ENCODE measurements around the gene UGT1A6. TPM values are rescaled to one million over a fixed set of nuclear protein-coding genes. Genes with fewer than 3 reads are reported as not detected.

UGT1A6 gene
- total RNA-seq, 2 donors from 2014 or later: 4.4 to 5.5 TPM

DNA sequence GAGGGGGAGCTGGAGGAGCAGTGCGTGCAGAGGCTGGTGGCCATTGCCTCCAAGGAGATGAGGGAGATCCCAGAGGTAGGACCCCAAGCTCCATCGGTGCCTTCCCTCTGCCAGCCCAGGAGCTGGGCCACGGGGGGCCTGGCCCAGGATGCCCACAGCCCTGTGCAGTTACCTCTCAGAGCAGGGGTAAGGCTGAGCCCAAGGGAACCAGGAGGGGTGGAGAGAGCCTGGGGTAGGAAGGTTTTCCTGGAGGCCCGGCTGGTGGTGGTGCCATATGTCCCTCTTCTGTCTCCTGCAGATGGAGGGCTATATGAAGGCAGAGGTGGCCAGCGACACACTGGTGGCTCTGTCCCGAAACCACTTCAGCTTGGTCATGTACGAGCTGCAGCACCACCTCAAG, 96.9 kb downstream of the UGT1A6 start:
- no peaks in the 10 kb centered on the region for H3K9me3 ChIP-seq
- no peaks in the 10 kb centered on the region for H3K27me3 ChIP-seq
- H3K4me3 ChIP-seq: no peak overlapping the region
- TF ChIP-seq, protein P1, sequence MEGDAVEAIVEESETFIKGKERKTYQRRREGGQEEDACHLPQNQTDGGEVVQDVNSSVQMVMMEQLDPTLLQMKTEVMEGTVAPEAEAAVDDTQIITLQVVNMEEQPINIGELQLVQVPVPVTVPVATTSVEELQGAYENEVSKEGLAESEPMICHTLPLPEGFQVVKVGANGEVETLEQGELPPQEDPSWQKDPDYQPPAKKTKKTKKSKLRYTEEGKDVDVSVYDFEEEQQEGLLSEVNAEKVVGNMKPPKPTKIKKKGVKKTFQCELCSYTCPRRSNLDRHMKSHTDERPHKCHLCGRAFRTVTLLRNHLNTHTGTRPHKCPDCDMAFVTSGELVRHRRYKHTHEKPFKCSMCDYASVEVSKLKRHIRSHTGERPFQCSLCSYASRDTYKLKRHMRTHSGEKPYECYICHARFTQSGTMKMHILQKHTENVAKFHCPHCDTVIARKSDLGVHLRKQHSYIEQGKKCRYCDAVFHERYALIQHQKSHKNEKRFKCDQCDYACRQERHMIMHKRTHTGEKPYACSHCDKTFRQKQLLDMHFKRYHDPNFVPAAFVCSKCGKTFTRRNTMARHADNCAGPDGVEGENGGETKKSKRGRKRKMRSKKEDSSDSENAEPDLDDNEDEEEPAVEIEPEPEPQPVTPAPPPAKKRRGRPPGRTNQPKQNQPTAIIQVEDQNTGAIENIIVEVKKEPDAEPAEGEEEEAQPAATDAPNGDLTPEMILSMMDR (IDR thresholded peaks at IDR 0.05): no peak
- no peak overlapping the region for H3K27ac ChIP-seq
- intact Hi-C loops (cut with DNase I): no loop called here
- no peaks in the 10 kb centered on the region for H3K36me3 ChIP-seq
- DNase-seq: peak; percentile 9
- no peaks in the 10 kb centered on the region for H3K4me1 ChIP-seq
- no peak overlapping the region for H3K9ac ChIP-seq (ENCODE audit: low read depth in 2 of 2, low read length in 2 of 2)

DNA sequence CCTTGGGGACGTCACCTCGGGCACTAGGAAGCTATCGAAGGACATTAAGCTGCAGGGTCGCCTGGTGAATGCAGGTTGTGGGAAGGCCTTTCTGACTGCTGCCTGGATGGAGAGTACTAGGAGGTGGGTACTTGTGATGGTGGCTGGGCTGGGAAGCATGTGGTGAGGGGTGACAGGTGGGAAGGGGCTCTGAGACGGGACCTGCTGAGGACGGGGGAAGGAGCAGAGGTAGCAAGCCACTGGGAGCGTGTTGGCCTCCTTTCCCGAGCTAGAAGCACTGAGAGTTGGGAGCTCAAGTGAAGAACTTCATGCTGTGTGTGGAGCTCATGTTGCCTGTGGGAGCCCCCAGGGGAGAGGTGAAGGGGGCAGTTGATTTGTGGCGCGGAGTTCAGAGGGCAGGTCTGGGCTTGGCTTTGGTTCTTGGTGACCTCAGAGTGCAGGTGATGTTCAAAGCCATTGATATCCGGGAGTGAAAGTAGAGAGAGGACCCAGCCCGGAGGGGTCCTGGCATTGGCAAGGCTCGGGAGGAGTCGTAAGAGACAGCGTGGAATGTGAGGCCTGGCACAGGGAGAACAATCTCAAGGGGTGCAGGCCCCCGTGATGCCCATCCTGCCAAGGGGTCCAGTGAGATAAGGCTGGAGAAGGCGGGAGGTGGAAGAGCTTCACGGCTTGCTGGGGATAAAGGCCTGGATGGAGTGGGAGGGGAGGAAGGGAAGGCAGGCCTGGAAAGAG, 98.6 kb downstream of the UGT1A6 start:
- intact Hi-C loops (cut with DNase I): no loop called here
- Histone ChIP-seq H3K4me1 (no peaks in the 10 kb centered on the region), H3K9me3 (no peaks in the 10 kb centered on the region), H3K36me3 (no peaks in the 10 kb centered on the region), H3K27me3 (no peaks in the 10 kb centered on the region), H3K9ac (ENCODE audit: low read depth in 2 of 2, low read length in 2 of 2) (no peak overlapping the region), H3K4me3 (no peak overlapping the region), H3K27ac (no peak overlapping the region)
- TF ChIP-seq, protein P1 (IDR thresholded peaks at IDR 0.05): no peak
- no peak for DNase-seq

DNA sequence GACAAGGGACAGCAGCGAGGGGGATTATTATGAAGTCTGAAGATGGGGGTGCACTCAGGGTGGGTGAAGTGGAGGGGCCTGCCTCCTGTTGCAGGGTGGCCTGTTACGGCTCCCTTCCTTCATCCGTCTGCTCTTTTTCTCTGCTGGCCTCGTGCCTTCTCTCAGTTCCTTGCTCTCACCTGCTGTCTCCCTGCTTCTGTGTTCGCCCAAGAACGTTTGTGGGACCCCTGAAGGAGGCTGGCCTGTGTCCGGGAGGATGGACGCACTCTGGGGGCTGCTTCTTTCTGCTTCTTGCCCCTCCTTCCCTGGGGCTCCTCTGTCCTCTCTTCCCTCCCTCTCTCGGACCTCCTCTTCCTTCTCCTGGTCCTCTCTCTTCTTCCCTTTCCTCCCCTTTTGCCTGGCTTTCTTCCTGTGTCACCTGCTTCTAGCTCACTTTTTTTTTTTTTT, 99.2 kb downstream of the UGT1A6 start:
- TF ChIP-seq, protein P1 (IDR thresholded peaks at IDR 0.05): no peak
- H3K9ac ChIP-seq (ENCODE audit: low read depth in 2 of 2, low read length in 2 of 2): no peak overlapping the region
- no peak overlapping the region for H3K4me3 ChIP-seq
- H3K9me3 ChIP-seq: no peaks in the 10 kb centered on the region
- no peaks in the 10 kb centered on the region for H3K27me3 ChIP-seq
- DNase-seq: no peak
- no peaks in the 10 kb centered on the region for H3K4me1 ChIP-seq
- H3K36me3 ChIP-seq: no peaks in the 10 kb centered on the region
- intact Hi-C loops (cut with DNase I): no loop called here
- H3K27ac ChIP-seq: no peak overlapping the region

DNA sequence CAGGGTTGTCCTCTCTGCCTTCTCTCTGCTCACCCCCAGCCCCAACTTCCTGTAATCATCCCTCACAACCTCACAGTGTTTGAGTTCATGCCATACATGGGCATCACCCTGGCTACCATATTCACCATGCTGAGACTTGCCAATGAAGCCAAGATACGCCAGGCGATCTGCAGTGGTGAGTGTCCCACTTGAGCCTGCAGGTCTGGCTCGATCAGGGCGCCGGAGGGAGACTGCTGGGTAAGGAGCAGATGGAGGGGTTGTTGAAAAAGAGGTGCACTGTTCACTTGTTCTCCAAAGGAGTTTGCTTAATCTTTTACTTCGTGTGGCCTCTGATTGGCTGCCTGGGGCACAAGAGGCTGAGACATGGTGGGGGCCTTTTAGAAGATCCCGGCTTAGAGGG, 100.0 kb downstream of the UGT1A6 start:
- H3K9ac ChIP-seq (ENCODE audit: low read depth in 2 of 2, low read length in 2 of 2): no peak overlapping the region
- no peak overlapping the region for H3K4me3 ChIP-seq
- H3K36me3 ChIP-seq: no peaks in the 10 kb centered on the region
- no peak for DNase-seq
- no peaks in the 10 kb centered on the region for H3K4me1 ChIP-seq
- H3K27me3 ChIP-seq: no peaks in the 10 kb centered on the region
- no peak overlapping the region for H3K27ac ChIP-seq
- TF ChIP-seq, protein P1 (IDR thresholded peaks at IDR 0.05): no peak
- no peaks in the 10 kb centered on the region for H3K9me3 ChIP-seq
- intact Hi-C loops (cut with DNase I): no loop called here

DNA sequence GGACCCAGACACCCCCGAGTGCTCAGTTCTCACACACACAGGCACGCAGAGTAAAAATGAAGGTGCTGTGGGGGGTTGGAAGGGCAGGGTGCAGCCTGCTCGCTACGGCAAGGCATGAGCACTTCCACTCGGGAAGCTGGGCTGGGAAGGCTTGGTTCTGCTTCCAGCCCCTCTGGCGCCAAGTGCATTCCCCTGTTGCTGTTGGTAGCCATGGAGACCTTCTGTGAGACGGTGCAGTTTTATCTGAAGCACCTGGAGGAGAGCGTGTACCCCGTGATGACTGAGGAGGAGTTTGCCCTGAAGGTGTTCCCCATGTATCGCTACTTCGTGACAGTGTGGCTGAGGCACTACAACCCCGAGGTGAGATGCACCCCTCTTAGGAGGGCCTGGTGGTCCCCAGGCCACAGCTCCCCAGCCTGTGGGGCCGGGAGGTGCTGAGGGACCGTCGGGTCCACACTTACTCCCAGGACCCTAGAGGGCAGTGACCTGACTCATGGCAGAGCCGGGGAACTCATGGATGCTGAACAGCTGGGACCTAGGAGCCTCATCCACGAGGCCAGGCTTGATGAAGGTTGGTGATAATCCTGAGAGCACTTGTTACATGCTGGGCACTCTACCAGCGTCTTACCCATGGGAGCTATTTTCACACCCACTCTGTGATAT, 100.9 kb downstream of the UGT1A6 start:
- intact Hi-C loops (cut with DNase I): no loop called here
- H3K4me3 ChIP-seq: no peak overlapping the region
- no peaks in the 10 kb centered on the region for H3K4me1 ChIP-seq
- H3K9ac ChIP-seq (ENCODE audit: low read depth in 2 of 2, low read length in 2 of 2): no peak overlapping the region
- no peak for DNase-seq
- no peaks in the 10 kb centered on the region for H3K36me3 ChIP-seq
- H3K27ac ChIP-seq: no peak overlapping the region
- TF ChIP-seq, protein P1 (IDR thresholded peaks at IDR 0.05): no peak
- no peaks in the 10 kb centered on the region for H3K9me3 ChIP-seq
- no peaks in the 10 kb centered on the region for H3K27me3 ChIP-seq

All from colonic mucosa (tissue), 4 donors.